Activated T-helper 1 cell treated with Interleukin-2 at 50 U/mL for 16 hours (primary cell): ENCODE measurements around the gene ACLY.

ENCODE experiments used
- DNase-seq: peaks from one replicate; pipeline ENCODE4 v3.0.0-alpha.2; 2020; ENCODE audit warnings: low read depth

The ACLY gene

DNA sequence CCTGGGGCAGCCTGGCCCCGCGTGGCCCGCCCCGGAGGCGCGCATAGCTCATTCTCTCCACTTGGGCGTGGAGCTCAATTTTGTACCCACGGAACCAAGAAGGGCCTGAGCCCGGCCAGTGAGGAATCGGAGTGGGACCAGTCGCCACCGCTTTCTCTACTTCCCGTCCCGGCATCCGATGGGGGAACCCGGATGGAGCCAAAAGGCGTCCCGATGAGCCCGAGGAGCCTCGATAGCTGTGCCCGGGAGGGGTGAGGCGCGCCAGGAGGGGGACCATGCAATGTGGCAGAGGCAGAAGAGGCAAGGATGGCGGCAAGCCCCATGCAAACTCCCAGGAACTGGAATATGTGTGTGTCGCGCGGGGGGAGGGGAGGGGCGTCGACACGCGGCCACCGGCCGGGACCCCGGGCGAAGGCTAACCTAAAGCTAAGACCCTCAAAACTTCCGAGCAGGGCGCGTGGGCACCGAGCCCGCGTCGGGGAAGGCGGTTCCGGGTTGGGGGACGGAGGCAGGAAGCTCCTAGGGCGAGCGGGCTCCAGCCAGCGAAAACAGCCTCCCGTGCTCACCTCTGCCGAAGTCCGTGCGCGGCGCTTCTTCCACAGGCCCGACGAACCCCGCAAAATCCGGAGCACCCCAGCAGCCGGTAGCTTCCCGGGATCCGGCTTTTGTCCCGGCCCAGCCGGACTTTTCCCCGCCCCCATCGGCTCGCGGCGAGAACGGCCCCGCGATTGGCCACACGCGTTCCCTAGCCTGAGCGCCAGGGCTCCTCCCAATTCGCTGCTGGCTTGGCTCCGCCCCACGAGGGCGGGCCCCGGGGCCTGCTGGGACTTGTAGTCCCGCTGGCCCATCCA lies at the start of gene ACLY:
Gene ACLY, minus strand, starts transcription at position 638 of the 851 bp plus-strand sequence. CDS start 5,078 bp downstream, outside the sequence.
- DNase-seq = peak; percentile 96

DNA sequence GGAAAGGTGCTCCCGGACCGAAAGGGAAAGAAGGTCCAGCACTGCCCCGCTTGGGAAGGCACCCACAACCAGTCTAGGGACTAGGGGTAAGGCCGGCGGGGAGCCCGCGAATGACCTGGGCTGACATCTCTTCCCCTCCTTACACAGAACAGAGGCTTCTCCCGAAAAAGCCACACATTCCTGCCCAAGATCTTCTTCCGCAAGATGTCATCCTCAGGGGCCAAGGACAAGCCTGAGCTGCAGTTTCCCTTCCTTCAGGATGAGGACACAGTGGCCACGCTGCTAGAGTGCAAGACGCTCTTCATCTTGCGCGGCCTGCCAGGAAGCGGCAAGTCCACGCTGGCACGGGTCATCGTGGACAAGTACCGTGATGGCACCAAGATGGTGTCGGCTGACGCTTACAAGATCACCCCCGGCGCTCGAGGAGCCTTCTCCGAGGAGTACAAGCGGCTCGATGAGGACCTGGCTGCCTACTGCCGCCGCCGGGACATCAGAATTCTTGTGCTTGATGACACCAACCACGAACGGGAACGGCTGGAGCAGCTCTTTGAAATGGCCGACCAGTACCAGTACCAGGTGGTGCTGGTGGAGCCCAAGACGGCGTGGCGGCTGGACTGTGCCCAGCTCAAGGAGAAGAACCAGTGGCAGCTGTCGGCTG lies 49.3 kb upstream of the ACLY start:
- DNase-seq = no peak

DNA sequence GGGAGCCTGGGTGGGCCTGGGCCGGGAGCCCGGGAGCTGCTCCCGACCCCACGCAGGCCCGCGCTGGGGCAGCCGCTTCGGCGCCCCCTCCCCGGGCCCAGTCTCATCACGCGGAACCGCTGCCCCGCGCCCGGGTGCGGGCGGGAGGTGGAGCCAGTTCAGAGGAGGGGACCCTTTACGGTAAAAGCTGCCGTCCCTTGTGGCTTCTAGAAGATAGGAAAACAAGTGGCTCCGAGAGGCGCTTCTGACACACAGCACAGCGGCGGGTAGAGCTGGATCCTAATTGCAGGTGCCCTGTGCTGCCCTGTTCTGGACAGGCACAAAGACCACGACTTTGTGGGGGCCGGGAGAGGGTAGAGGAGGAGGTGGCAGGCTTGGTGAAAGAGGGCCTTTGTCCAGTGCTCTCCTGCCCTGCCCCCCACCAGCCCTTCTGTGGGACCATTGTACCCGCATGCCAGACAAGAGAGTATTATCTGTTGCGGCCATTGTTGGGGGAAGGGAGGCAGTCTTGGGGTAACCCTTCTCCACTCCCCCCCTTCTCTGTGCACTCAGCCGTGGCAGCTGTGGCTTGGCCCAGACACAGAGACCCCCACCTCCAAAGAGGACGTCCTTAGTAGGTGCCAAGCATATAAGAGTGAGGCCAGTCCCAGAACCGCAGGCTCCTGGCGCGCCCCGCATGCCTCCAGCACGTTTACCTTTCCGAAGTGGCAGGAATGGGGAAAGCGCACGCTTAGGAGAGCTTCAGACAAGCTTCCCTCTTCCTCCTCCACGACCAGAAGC lies 48.6 kb upstream of the ACLY start:
- peak; percentile 12 for DNase-seq

GRCh38 chr17:41966463-41967140 lies 47.9 kb upstream of the ACLY start, which contains the start of gene CNP:
Gene CNP (plus strand): TSS chr17:41966795. CDS start chr17:41966885, 90 bp downstream.
- peak; percentile 88 for DNase-seq

- peak; percentile 40 for DNase-seq
These were observed 47.1 kb upstream of the ACLY start for GRCh38 chr17:41965694-41966462.

GRCh38 chr17:41962768-41963434 lies 44.1 kb upstream of the ACLY start:
- DNase-seq = peak; percentile 44

DNA sequence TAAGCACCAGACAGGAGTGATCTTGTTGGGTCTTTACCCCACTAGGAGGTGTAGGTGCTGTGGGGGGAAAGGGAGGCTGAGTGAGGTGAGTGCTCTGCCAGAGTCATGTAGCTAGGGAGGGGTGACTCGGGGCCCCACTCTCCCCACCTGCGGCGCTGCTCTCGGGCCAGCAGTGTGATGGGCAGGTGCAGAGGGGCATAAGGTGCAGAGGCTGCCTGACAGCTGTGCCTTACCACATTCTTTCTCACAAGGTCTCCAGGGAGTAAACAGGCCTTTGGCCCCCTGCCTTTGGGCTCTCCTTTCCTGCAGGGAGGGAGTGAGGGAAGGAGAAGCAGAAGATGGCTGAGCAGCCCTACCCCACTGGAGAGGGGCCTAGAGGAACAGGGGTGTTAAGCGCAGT lies 43.4 kb upstream of the ACLY start:
- no peak for DNase-seq

DNA sequence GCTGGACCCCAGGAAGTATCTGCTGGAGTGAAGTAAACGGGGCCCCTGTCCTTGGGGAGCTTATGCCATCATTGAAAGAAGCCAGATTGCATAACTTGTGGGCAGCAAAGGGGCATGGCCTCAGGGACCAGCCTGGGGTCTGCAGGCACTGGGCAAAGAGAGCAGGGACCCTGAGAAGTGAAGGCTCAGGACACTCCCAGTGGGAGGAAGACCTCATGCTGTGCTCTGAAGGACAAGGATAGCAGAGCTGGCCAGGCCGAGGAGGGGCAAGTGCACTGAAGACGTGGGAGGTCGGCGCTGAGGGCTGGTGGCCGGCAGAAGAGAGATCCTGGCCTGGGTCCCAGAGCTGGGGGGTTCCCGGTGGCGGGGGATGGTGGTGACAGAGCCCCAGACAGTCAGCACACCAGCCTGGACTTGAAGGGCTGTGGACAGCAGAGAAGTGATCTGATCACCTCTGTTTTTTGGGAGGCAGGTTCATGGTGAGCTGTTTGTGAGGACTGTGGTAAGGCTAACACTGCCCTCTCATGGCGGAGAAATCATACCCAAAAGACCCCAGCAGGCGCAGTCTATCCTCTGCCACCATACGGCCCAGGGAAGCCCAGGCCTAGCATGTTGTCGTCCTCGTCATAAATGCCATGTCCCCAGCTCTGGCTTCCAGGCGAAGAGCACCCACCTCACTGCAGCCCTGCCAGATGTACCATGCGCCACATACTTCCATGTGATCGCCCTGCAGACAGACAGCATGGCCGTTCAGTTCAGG lies 40.8 kb upstream of the ACLY start:
- no peak for DNase-seq

GRCh38 chr17:41959030-41959335 lies 40.2 kb upstream of the ACLY start:
- no peak for DNase-seq

- no peak for DNase-seq
These were observed 39.2 kb upstream of the ACLY start for GRCh38 chr17:41957869-41958439.

GRCh38 chr17:41957031-41957868 lies 38.5 kb upstream of the ACLY start:
- DNase-seq = no peak

GRCh38 chr17:41956522-41956921 lies 37.8 kb upstream of the ACLY start:
- no peak for DNase-seq

DNA sequence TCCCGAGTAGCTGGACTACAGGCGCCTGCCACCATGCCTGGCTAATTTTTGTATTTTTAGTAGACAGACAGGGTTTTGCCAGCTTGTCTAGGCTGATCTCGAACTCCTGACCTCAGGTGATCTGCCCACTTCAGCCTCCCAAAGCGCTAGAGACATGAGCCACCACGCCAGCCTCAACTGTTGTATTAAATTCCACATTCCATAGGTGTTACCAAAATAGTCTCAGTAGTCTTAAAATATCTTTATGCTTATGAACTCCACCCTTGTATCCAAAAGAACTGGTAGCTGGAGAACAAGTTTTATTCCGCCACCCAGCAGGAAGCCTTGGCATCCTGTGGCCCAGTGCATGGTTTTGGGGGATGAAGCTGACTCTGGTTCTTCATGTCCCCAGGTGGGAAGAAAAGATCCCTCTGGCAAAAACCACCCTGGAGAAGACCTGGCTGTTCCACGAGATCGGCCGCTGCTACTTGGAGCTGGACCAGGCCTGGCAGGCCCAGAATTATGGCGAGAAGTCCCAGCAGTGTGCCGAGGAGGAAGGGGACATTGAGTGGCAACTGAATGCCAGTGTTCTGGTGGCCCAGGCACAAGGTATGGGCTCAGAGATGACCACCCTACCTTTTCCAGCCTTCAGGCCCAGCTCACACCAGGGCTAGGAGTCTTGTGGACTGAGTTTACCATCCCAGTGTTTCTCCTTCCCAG lies 30.2 kb upstream of the ACLY start:
- DNase-seq = no peak

- DNase-seq = no peak
These were observed 26.2 kb upstream of the ACLY start for GRCh38 chr17:41944943-41945342.

GRCh38 chr17:41943492-41943891 lies 24.7 kb upstream of the ACLY start:
- DNase-seq = no peak

DNA sequence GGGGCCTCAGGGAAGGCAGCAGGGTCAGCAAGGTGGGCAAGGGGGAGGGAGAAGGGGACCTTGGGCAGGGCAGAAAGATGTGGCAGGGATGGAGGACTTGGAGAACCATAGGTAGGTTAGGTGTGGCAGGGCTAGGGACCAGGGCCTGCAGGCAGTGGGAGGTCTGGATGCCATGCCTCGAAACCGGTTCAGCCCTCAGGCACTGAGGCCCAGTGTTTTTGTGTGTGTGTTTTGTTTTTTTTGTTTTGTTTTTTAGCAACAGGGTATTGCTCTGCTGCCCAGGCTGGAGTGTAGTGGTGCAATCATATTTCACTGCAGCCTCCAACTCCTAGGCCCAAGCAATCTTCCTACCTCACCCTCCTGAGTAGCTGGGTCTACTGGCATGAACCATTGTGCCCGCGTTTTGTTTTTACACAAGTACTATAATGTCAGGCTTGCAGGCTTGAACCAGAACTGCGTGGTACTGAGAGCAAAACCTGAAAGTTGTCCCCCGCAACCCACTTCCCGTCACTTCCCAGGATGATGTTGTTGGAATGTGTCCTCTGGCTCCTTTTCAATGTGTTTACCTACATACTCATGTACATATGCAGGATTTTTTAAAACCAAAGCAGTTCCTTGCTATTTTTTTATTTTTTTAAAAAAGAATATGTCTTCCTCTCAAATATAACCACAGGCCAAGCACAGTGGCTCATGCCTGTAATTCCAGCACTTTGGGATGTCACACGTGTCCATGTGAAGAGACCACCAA lies 24.0 kb upstream of the ACLY start:
- no peak for DNase-seq

GRCh38 chr17:41941168-41941567 lies 22.4 kb upstream of the ACLY start:
- no peak for DNase-seq
